AG08396 (cell line): Measurements from ENCODE around the gene POLL.
"Not testable (repeated sequence)": the region's sequence is repeated elsewhere in the genome, so short reads cannot be mapped to it uniquely, and the experiment has no call there.

ENCODE experiments used
- DNase-seq: peaks from one replicate; pipeline ENCODE4 v3.0.0; 2012; ENCODE audit warnings: low spot score, mixed read lengths

The POLL gene

DNA sequence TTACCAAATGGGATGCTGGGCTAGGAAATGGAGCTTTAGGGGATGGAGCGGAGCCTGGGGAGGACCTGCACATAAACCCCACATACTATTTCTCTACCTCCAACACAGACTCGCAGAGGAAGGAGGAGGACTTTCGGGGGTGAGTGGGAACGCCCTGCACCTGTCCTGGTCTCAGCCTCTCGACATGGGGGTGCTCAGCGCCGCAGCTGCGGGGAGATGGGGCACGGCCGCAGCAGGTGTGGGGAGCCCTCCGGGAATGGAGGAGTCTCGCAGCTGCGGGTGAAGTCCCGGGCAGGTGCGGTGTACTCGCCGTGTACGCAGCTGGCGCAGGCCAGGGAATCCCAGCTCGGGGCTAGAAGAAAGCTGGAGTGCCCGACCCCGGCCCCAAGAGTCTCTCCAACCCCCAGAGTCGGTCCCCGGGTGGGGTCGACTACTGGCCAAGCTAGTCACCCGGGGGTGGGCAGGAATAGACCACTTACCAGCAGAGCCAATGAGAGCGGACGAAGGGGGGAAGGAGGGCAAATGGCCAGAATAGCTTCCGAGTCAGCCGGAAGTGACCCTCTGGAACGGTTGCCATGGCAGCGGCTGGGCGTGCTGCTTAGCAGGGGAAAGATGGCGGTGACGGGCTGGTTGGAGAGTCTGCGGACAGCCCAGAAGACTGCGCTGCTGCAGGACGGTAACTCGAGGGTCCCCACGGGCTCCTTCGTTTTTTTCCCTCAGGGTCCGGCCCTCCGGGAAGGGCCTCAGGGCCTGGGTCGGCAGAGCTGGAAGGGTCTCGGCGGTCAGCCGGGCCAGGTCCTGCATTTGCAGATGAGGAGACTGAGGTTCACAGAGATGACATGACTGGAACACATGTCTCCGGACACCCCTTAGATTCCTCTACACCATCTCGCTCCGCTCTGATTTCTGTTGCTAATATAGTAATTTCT is at the start of gene POLL, which contains the start of gene DPCD:
TSS of gene POLL (minus strand) at position 533 of the 929 bp plus-strand sequence. CDS start 897 bp downstream, outside the sequence.
TSS of gene DPCD (plus strand) at position 597 of the 929 bp plus-strand sequence. CDS start at position 613, 16 bp downstream.
- peak; percentile 97 for DNase-seq

DNA sequence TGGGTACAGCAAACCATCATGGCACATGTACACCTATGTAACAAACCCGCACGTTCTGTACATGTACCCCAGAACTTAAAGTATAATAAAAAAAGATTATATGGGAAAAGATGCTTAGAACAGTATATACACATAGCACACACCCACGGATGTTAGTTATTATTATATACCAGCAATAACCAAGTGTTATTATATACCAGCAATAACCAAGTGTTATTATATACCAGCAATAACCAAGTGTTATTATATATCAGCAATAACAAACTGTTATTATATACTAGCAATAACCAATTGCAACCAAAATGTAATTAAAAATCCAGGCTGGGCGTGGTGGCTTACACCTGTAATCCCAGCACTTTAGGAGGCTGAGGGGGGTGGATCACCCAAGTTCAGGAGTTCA is 45.5 kb upstream of the POLL start:
- DNase-seq: not testable (repeated sequence)

DNA sequence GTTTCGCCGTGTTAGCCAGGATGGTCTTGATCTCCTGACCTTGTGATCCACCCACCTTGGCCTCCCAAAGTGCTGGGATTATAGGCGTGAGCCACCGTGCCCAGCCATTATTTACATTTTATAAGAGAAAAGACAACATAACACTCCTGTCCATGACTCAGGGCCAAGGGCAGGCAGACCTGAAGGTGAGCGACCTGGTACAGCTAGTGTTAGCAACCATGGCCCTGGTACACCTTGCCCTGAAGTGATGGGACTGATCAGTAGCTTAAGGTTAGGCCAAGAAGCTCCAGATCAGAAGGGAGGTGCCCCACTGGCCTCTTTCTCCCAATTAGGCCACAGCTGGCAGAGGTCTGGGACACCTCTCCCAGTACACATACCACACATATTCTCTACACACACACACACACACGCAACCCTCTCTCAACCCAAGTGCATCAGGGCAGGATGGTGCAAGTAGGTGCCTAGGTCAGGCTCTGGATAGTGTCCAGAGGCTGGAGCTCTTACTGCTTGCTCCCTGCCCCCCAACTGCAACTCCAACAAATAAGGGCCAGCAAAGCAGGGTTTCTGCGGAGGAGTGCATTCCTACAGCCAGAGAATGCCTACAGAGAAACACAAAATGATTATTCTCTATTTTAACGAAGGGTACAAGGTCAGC is 43.9 kb upstream of the POLL start:
- no peak for DNase-seq

DNA sequence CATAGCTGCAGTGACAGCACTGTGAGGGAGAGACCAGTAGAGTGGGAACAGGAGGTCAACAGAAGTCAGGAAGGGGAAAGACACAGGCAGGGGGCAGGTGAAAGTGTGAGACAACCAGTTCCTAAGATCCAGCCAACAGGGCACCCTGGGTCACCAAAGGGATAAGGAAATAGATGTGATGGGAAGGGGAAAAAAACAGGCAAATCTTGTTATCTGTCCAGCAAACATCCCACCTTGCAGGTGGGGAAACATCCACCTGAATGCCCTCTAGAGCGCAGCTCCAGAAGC is 42.5 kb upstream of the POLL start:
- DNase-seq: no peak

DNA sequence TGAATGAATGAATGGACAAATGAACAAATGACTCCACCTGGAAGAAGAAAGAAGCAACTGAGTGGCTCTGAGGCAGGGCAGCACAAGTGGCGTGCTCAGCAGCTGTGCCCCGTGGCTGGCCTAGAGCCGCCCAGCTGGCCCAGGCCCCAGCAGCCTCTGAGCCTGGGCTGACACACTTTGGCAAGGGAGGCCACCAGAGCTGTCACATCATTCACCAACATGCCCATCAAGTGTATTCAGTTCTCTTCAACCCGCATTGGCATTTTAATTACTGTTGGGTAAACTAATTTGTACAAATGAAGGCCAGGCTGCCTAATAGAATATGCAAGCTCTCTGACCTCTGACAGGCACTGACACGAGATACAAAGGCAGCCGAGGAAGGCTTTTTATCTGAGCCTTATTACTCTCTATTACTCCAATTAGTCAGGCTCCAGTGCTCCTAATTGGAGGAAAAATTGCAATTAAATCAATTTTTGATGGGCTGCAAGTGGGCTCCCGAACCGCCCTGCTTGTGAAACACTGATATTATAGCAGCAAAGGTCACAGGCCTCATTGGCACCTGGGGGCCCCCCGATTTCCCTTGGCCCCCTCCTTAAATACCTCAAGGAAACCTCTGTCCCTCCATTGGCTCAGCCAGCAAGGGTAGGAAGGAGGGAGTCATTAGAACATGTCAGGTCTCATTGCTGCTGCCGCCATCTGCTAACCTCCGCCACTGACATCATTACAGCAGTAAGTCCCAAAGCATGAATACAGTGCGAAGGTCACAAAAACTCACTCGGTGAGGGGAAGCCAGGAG is 42.0 kb upstream of the POLL start:
- DNase-seq: no peak

DNA sequence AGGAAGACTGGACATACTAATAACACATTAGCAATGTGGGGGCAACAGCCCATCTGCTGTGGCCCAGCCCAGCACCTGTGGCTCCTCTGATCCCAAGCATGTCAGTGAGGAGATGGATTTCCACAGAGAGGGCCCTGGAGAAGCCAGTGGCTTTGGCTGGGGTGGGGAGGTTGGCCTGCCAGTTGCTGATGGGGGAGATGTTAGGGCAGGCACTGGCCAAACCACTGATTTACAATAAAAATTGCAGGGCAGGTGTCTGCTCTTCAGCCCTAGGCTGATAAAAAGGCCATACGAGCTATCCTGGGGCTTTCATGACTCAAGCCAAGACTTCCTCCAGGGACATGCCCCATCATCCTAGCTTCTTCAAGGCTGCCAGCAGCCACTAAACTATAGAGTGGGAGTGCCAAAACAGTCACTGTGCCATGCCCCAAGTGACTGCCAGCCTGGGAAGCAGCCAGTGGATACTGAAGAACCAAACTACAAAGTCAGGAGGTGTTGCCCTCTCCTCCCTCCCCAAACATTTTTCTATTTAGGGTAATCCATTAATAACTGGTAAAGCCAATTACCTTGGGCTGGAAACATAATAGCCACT is 37.9 kb upstream of the POLL start:
- no peak for DNase-seq

DNA sequence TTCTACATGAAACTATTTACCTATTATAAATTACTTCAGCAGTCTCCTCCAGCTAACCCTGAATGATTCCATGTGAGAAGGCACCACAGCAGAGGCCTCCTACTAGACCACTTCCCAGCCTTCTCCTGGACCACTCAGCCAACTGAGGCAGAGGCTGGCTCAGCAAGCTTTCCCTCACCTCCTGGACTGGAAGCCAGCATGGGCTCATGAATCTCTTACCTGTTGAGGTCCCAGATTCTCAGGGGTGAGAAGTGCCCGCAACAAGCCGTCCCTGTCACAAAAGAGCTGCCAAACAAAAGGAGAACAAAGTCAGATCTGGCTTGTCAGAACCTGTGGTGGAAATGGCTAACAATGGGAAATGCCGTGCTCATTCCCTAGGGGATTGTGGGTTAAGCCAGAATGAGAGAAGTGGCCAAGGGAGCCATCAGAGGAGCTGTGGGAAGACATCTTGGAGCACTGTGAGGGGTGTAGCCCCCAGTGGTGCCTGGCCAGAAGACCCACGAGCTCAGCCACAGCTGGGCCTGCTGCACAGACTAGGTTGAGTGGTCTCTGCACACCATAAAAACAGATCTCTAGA is 36.6 kb upstream of the POLL start:
- no peak for DNase-seq

DNA sequence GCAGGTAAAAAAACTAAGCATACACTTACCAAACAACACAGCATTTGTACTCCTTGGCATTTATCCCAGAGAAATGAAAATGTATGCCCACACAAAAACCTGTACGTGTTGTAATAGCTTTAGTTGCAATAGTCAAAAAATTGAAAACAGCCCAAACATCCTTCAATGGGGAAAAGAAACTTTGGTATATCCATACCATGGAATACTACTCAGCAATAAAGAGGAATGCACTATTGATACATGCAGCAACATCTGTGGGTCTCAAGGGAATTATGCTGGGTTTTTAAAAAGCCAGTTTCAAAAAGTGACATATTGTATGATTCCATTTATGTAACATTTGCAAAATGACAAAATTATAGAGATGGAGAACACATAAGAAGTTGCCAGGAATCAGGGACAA is 35.5 kb upstream of the POLL start:
- no peak for DNase-seq

DNA sequence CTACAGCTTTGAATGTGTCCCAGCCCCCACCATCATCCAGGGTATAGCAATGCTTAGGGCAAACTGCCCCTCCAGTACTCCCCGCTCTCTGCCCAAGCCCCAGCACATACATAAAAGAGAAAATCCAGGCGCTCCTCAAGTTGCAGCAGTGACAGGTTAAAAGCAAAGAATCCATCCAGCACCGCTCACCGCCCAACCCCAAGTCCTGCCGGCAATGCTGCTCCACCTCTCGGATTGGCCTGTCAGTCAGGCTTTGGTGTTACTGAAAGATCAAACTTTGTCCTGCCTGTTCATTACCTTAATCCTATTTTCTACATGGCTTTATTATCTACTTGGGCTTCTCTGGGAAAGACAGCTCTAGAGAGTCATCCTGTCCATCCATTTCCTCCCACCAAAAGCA is 31.9 kb upstream of the POLL start:
- no peak for DNase-seq

DNA sequence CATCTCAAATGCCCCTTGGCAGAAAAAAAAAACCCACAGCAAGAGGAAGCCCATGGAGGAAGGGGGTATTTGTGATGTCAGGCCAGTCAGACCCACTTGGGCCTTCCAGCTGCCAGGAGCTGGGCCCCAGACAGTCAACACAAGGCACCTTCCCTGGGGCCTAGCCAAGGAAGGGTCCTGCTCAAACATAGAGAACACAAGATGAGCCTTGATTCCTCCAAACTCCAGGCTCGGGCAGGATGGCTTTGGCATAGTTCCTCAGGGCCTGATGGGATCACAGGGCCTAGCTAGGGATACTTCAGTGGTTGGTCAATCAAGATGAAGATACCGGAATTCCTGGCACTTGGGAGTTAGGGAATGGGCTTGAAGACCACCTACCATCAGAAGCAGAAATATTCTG is 30.8 kb upstream of the POLL start:
- DNase-seq: no peak

DNA sequence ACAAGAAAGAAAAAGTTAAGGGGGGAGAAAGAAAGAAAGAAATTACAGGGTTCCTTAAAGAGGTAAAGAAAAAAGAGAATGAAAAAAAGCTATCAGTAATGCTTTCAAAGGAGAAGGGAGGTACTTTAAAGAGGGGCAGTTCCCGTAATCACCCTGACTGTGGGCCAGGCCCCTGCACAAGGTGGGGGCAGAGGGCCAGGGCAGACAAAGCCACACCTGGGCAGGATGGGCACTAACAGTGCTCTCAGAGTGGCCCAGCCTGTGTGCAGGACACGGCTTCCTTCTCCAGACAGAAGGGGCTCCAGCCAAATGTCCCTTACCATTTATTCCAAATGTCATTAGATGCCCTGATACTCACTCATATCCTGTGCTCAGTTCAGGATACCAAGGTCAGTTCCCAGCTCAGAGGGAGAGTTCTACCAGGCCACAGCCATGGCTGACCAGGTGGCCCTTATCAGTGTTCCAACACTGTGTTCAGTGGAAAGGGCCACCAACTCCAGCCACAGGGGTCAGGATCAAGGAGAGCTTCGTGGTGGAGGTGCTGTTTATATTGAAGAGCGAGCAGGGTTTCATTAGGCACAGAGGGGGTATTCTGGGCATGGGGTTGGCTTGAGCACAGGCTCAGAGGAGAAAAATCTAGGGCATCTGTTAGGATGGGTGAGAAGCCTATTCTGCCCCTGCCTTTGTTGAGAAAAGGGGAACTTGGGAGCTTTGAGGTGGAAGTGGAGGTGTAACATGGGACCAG is 29.9 kb upstream of the POLL start:
- DNase-seq: no peak

DNA sequence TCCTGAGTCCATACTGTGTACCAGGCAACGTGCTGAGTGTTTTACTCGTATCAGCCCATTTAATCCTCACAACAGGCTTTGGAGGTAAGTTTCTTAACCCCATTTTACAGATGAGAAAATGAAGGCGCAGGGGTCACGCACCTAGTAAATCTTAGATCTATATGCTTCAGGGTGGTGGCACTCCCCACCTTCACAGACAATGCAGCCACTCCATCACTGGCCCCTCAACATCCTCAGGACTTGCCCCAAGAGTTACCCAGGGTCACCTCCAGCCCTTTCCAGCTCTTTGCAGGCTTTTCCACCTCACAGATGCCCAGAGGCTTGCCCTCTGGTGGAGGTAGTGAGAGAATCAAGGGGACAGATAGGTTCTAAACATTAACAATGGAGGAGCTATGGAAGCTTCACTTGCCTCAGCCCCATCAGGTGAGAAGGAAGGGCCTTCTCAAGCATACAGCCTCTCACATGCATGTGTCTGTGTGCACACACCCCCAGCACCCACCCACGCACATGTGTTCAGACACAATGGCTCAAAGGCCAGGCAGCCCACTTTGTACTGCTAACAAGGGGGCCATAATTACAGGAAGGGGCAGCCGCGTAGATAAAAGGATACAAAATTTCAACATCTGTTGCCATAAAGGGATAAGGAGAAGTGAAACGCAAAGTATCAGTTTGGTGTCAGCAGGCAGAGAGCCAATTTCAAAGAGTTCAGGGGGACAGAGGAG is 29.2 kb upstream of the POLL start:
- no peak for DNase-seq

DNA sequence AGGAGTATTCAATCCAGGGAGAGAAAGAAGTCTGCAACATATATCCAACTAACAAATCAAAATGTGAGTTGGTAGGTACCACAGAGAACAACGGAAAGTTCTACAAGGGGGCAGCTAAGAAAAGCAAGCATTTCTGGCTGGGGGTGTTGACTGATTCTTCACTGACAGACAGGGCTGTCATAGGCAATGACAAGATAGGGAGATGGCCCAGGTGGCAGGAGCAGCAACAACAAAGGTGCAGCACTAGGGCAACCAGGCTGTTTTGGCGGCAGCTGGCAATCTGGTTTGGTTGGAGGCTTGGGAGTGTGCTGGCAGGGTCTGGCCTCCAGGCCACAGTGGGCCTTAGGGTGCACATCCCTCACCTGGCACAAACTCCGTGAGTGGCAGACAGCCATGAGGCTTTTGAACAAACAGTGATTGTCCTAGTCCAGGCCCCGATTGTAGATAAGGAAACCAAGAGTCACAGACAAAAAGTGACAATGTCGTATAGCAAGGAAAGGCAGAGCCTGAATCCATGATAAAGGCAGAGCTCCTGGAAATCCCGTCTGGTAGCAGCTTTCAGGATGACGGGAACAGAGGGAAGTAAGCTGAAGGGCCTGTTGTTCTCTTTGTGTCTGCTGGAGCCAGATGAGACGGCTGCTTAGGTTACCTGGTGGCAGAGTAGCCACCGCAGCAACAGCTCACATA is 28.5 kb upstream of the POLL start:
- no peak for DNase-seq

DNA sequence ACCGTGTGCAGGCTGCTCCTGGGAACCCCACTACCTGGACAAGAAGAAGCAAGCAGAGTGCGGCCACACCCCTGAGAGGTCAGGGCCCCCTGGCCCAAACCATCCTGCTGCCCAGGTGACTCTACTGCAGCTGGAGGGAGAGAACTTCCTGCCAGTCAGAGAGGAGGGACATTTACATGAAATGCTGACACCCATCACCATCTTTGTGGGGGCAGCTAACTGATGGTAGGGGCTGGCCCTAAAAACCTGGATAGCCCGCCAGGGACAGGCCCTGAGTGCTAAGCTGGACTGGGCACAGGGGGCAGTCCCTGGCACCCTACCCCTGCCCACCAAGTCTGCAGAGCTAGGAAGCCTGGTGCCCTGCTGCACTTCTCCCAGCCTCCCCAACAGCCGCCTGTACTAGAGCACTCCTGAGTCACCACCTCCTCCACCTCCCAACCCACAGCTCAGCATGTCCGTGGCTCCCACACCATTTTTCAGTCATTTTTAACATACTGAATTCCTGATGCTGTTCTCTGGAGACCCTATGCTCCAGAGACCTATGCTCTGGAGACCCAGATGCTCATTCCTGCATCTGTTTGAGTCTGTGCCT is 27.6 kb upstream of the POLL start:
- DNase-seq: no peak

DNA sequence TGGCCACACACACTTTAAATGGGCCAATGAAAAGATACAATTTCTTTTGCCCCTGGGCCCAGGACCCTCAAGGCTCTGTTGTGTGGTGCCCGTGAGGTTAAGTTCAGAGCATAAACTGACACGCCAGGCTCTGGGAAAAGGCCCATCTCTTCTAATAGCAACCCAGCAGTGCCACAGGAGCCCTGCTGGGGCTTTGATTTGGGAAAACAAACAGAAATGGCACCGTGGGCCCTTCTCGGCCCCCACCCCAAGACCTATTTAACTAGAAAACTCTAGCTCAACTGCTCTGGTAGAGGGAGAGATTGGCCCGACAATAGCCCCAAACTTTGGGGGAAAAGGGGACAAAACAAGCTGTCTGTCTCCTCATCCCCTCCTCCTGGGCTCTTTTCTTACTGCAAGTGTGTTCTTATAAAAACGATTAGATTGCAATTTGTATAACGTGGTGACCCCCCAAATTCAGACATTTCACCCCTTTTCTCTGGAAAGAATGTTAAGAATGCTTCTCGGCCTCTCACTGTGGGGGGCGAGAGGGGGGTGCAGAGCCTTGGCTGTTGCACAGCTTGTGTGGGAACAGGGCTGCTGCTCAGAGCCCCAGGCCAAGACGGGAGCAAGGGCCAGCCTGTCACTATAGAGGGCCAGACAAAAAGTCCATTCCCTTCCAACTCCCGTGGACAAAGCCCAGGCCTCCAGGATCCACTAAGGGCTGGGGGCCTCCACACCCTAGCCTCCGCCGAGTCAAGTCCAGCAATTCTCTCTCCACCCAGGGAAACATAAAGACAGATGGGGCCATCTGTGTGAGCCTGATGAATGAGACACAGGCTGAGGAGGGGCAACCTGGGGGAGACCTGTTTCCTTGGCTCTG is 26.8 kb upstream of the POLL start:
- no peak for DNase-seq

DNA sequence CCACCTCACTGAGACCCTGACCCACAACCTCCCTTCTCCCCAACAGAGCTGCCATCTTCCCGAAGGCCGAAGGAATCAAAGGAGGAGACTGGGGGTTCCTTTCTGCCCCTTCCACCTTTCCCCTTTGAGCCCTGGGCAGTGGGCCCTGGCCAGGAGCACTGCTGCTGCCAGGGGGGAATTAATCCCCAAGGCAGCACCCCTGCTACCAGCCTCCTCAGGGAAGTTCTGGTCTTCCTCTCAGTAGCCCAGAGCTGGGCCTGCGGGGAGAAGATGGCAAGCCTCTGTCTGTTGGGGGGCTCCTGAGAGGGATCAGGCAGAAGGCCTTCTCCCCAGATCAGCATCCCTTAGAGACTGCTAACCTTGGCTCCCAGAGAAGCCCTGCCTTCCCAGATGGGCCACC is 25.6 kb upstream of the POLL start:
- DNase-seq: no peak

DNA sequence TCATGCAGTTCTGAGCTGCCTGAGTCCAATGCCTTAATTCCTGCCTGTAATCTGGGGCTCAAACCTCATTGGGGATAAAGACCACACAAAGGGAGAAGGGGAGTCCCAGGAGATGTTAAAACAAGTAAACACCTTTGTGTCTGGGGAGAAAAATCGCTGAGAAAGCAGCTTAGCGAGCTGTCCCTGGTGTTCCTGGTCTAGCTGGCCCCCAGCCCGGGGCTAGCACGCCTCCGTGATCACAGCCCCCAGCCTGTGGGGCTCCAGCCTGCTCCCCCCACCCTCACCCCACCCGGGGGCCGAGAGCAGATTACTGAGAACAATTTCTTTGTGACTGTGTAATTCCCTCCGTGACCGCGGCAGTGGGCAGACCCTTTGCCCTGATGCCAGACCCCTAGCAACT is 24.8 kb upstream of the POLL start:
- no peak for DNase-seq

DNA sequence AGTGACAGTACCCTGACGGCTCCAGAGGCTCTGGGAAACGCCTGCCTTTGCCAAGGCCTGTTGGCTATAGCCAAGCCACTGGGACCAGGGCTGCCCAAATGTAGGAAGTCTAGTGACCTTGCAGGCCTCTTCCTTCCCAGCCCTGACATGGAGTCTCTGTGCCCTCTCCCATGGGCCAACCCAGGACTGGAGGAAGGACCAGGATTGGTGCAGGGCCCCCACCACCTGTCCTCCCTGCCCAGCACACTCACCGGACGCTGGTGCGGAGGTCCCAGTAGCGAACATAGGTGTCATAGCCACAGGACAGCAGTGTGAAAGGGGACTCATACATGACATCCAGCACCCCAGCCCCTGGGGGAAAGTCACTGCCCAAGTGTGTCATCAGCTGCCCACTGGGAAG is 24.0 kb upstream of the POLL start:
- DNase-seq: no peak
